ENCODE measurements around the gene ARGLU1. TPM values are rescaled to one million over a fixed set of nuclear protein-coding genes. Genes with fewer than 3 reads are reported as not detected.

Gene ARGLU1
- total and polyA plus RNA-seq, 2 experiments from 2014 or later = 108 to 166 TPM

GRCh38 chr13:106537521-106537920 is 30.4 kb downstream of the ARGLU1 start:
- H3K36me3 Mint-ChIP-seq (ENCODE audit: low read depth) = peaks cover 16% of the 10 kb centered on the region
- H3K4me1 Mint-ChIP-seq = peaks cover 17% of the 10 kb centered on the region
- ATAC-seq (no peak), DNase-seq (ENCODE audit: low spot score) (no peak)
- Histone ChIP-seq H3K4me3 (no peak overlapping the region), H3F3A (replicated peaks; ENCODE audit: low read depth) (no peaks in the 10 kb centered on the region), H3K27me3 (ENCODE audit: insufficient read depth) (peaks cover 18% of the 10 kb centered on the region), H4K20me1 (replicated peaks; ENCODE audit: insufficient read depth) (0 out of 2 replicates have a peak, but pooled peaks cover 13% of the 10 kb centered on the region), H3K79me2 (replicated peaks; ENCODE audit: insufficient read depth) (peaks cover 8% of the 10 kb centered on the region), H3K27ac (ENCODE audit: low read depth) (no peak overlapping the region), H2AFZ (no peak overlapping the region), H3K4me1 (ENCODE audit: insufficient read depth) (peaks cover 17% of the 10 kb centered on the region), H3K4me2 (no peak overlapping the region), H3K36me3 (ENCODE audit: insufficient read depth) (peaks cover 2% of the 10 kb centered on the region; the same call in 1 of the 2 replicates), H3K9me2 (ENCODE audit: insufficient read depth) (no peaks in the 10 kb centered on the region)
- TF ChIP-seq EZH2 (IDR thresholded peaks at IDR 0.05; ENCODE audit: low read depth, unreplicated experiment) = no peak
- TF ChIP-seq JUNB (IDR thresholded peaks at IDR 0.05; ENCODE audit: unreplicated experiment) = no peak
- no peak for TF ChIP-seq CREB1 (CRISPR knock-in tag; IDR thresholded peaks at IDR 0.05; ENCODE audit: low read depth)
- TF ChIP-seq CTCF (conservative IDR thresholded peaks at IDR 0.05; ENCODE audit: low read depth in 2 of 2) = no peak
- TF ChIP-seq ZNF331 (CRISPR knock-in tag; IDR thresholded peaks at IDR 0.05; ENCODE audit: low read depth) = no peak
- no peak for TF ChIP-seq REST (IDR thresholded peaks at IDR 0.05; ENCODE audit: unreplicated experiment)
- TF ChIP-seq STAT1 (IDR thresholded peaks at IDR 0.05; ENCODE audit: unreplicated experiment) = no peak
- TF ChIP-seq ZNF462 (CRISPR knock-in tag; IDR thresholded peaks at IDR 0.05) = no peak
- TF ChIP-seq EZH2phosphoT487 (IDR thresholded peaks at IDR 0.05; ENCODE audit: unreplicated experiment) = no peak
- no peak for TF ChIP-seq NANOG (IDR thresholded peaks at IDR 0.05; ENCODE audit: borderline replicate concordance)
- TF ChIP-seq ZNF114 (CRISPR knock-in tag; IDR thresholded peaks at IDR 0.05) = no peak
- no peak for TF ChIP-seq ETS1 (IDR thresholded peaks at IDR 0.05)
- no peak for TF ChIP-seq POLR2AphosphoS5 (IDR thresholded peaks at IDR 0.05; ENCODE audit: low read depth)
- peaks cover 20% of the 10 kb centered on the region for H3K27me3 Mint-ChIP-seq (ENCODE audit: insufficient read depth, low read depth, poor library complexity)
- H3K4me3 Mint-ChIP-seq = no peak overlapping the region
- H3K9me3 Mint-ChIP-seq = no peaks in the 10 kb centered on the region; the same call in 2 of the 3 replicates
- H3K27ac Mint-ChIP-seq = no peak overlapping the region

All from GM23338 (cell line).